HG03565 (cell line): ENCODE measurements around the gene GTF2B.
"Not testable (repeated sequence)": the region's sequence is repeated elsewhere in the genome, so short reads cannot be mapped to it uniquely, and the experiment has no call there.

Experiments
- ATAC-seq: cut with Tn5 transposase; IDR thresholded peaks from one replicate; pipeline ENCODE4 v1.9.1; 2021; ENCODE audit warnings: mild to moderate bottlenecking, moderate library complexity; ENCODE audit not compliant: unreplicated experiment

The GTF2B gene

GRCh38 chr1:88888750-88889149 lies 2.6 kb downstream of the GTF2B start:
- ATAC-seq: no peak

- no peak for ATAC-seq
These were observed 5.4 kb downstream of the GTF2B start for GRCh38 chr1:88885933-88886332.

GRCh38 chr1:88883156-88883555 lies 8.2 kb downstream of the GTF2B start:
- ATAC-seq: no peak

GRCh38 chr1:88880717-88881116 lies 10.7 kb downstream of the GTF2B start:
- ATAC-seq: not testable (repeated sequence)

- no peak for ATAC-seq
These were observed 12.6 kb downstream of the GTF2B start for GRCh38 chr1:88878731-88879130.

GRCh38 chr1:88877911-88878310 lies 13.5 kb downstream of the GTF2B start:
- ATAC-seq: no peak

- no peak for ATAC-seq
These were observed 14.0 kb downstream of the GTF2B start for GRCh38 chr1:88877382-88877825.

GRCh38 chr1:88876573-88877365 lies 14.6 kb downstream of the GTF2B start:
- ATAC-seq: no peak

GRCh38 chr1:88875595-88875994 lies 15.8 kb downstream of the GTF2B start:
- ATAC-seq: no peak

- ATAC-seq: no peak
These were observed 17.5 kb downstream of the GTF2B start for GRCh38 chr1:88873737-88874349.

- not testable (repeated sequence) for ATAC-seq
These were observed 21.7 kb downstream of the GTF2B start for GRCh38 chr1:88869644-88870043.

GRCh38 chr1:88867743-88868521 lies 23.4 kb downstream of the GTF2B start:
- no peak for ATAC-seq

GRCh38 chr1:88851303-88852063 lies 39.9 kb downstream of the GTF2B start:
- ATAC-seq: no peak

GRCh38 chr1:88847643-88848042 lies 43.7 kb downstream of the GTF2B start:
- no peak for ATAC-seq

GRCh38 chr1:88825721-88826120 lies 65.6 kb downstream of the GTF2B start:
- ATAC-seq: no peak

GRCh38 chr1:88819642-88820041 lies 71.7 kb downstream of the GTF2B start:
- ATAC-seq: not testable (repeated sequence)

- ATAC-seq: no peak
These were observed 77.9 kb downstream of the GTF2B start for GRCh38 chr1:88813471-88813870.

GRCh38 chr1:88812366-88812765 lies 79.0 kb downstream of the GTF2B start:
- ATAC-seq: no peak

- ATAC-seq: no peak
These were observed 87.9 kb downstream of the GTF2B start for GRCh38 chr1:88803444-88803843.

GRCh38 chr1:88802950-88803349 lies 88.4 kb downstream of the GTF2B start:
- ATAC-seq: no peak
